ENCODE data around the gene ZNF526.

ZNF526 gene

GRCh38 chr19:42251572-42252358, 31.7 kb downstream of the ZNF526 start:
- Histone ChIP-seq H2AK5ac (ENCODE audit: low read depth, low read length) (no peak overlapping the region), H3K27me3 (ENCODE audit: control insufficient read depth in 3 of 3, insufficient read depth in 3 of 3, low read depth in 1 of 3, low read length in 3 of 3) (no peaks in the 10 kb centered on the region), H4K8ac (ENCODE audit: low read depth, low read length) (no peak overlapping the region), H2BK15ac (ENCODE audit: low read length) (no peak overlapping the region), H3K9ac (ENCODE audit: low read depth, low read length, poor library complexity) (peak overlapping the region; percentile 44), H3K9me3 (replicated peaks in 1 of 2; ENCODE audit: control insufficient read depth in 2 of 2, insufficient read depth in 1 of 2, low read depth in 1 of 2, low read length in 2 of 2) (no peaks in the 10 kb centered on the region), H2BK12ac (ENCODE audit: low read length) (no peak overlapping the region), H3K4me2 (ENCODE audit: insufficient read depth, low read length, poor library complexity, severe bottlenecking) (peak overlapping the region; percentile 48), H3K4ac (ENCODE audit: low read length) (no peak overlapping the region), H3K23ac (ENCODE audit: low read depth, low read length, poor library complexity) (no peak overlapping the region), H3K4me1 (ENCODE audit: control insufficient read depth in 2 of 2, insufficient read depth in 1 of 2, low read depth in 1 of 2, low read length in 2 of 2) (peaks cover 19 to 25% of the 10 kb centered on the region in 2 donors), H2BK120ac (ENCODE audit: low read depth, low read length) (no peak overlapping the region), H3K79me1 (ENCODE audit: low read depth, low read length) (peaks cover 38% of the 10 kb centered on the region), H3K18ac (ENCODE audit: low read length) (peak overlapping the region; percentile 28), H3K36me3 (replicated peaks in 1 of 2; ENCODE audit: control insufficient read depth in 2 of 2, insufficient read depth in 2 of 2, low read length in 2 of 2) (peaks cover 23 to 38% of the 10 kb centered on the region in 2 donors), H3K27ac (replicated peaks; ENCODE audit: low read length) (peak overlapping the region; percentile 15), H3K4me3 (ENCODE audit: low read length in 2 of 2) (peak overlapping the region in 1 of 2 donors; percentile 94), H4K91ac (ENCODE audit: low read depth, low read length, poor library complexity) (no peak overlapping the region), H3K14ac (ENCODE audit: low read length) (no peak overlapping the region), H2BK5ac (ENCODE audit: low read length) (no peak overlapping the region), H2AFZ (ENCODE audit: low read length) (no peak overlapping the region)
- no CpG with 5 or more reads among the region's 4 CpGs for WGBS, 2 donors (ENCODE audit: extremely low coverage in 2 of 2, insufficient read length in 2 of 2, insufficient replicate concordance in 1 of 2)
- DNase-seq (ENCODE audit: low spot score), result no peak

- Histone ChIP-seq H2BK5ac (ENCODE audit: low read length) (peak overlapping the region; percentile 90), H3K18ac (ENCODE audit: low read length) (peak overlapping the region; percentile 95), H3K9me3 (replicated peaks in 1 of 2; ENCODE audit: control insufficient read depth in 2 of 2, insufficient read depth in 1 of 2, low read depth in 1 of 2, low read length in 2 of 2) (no peaks in the 10 kb centered on the region), H3K9ac (ENCODE audit: low read depth, low read length, poor library complexity) (peak overlapping the region; percentile 93), H3K36me3 (replicated peaks in 1 of 2; ENCODE audit: control insufficient read depth in 2 of 2, insufficient read depth in 2 of 2, low read length in 2 of 2) (peaks cover 20 to 33% of the 10 kb centered on the region in 2 donors), H3K4ac (ENCODE audit: low read length) (no peak overlapping the region), H2BK120ac (ENCODE audit: low read depth, low read length) (peak overlapping the region; percentile 91), H3K27ac (replicated peaks; ENCODE audit: low read length) (peak overlapping the region; percentile 68), H2BK12ac (ENCODE audit: low read length) (peak overlapping the region; percentile 41), H3K4me1 (ENCODE audit: control insufficient read depth in 2 of 2, insufficient read depth in 1 of 2, low read depth in 1 of 2, low read length in 2 of 2) (peaks cover 19 to 25% of the 10 kb centered on the region in 2 donors), H4K8ac (ENCODE audit: low read depth, low read length) (no peak overlapping the region), H3K23ac (ENCODE audit: low read depth, low read length, poor library complexity) (peak overlapping the region; percentile 89), H2BK15ac (ENCODE audit: low read length) (peak overlapping the region; percentile 92), H3K4me2 (ENCODE audit: insufficient read depth, low read length, poor library complexity, severe bottlenecking) (peak overlapping the region; percentile 91), H2AK5ac (ENCODE audit: low read depth, low read length) (peak overlapping the region; percentile 88), H2AFZ (ENCODE audit: low read length) (no peak overlapping the region), H3K14ac (ENCODE audit: low read length) (peak overlapping the region; percentile 56), H3K27me3 (ENCODE audit: control insufficient read depth in 3 of 3, insufficient read depth in 3 of 3, low read depth in 1 of 3, low read length in 3 of 3) (no peaks in the 10 kb centered on the region), H3K79me1 (ENCODE audit: low read depth, low read length) (peaks cover 38% of the 10 kb centered on the region), H3K4me3 (ENCODE audit: low read length in 2 of 2) (peak overlapping the region; percentile 94 to 96), H4K91ac (ENCODE audit: low read depth, low read length, poor library complexity) (no peak overlapping the region)
- no CpG with 5 or more reads among the region's 27 CpGs for WGBS, 2 donors (ENCODE audit: extremely low coverage in 2 of 2, insufficient read length in 2 of 2, insufficient replicate concordance in 1 of 2)
- no peak for DNase-seq (ENCODE audit: low spot score)
Observed at GRCh38 chr19:42252365-42253244, 32.5 kb downstream of the ZNF526 start.

- WGBS, 2 donors (ENCODE audit: extremely low coverage in 2 of 2, insufficient read length in 2 of 2, insufficient replicate concordance in 1 of 2), result no CpG with 5 or more reads among the region's 71 CpGs
- H4K91ac ChIP-seq (ENCODE audit: low read depth, low read length, poor library complexity), result no peak overlapping the region
Observed at GRCh38 chr19:42253245-42254088, 33.4 kb downstream of the ZNF526 start.

More at GRCh38 chr19:42253245-42254088, 33.4 kb downstream of the ZNF526 start:
- peak overlapping the region; percentile 96 for H3K27ac ChIP-seq (replicated peaks; ENCODE audit: low read length)
- peak overlapping the region; percentile 91 for H2BK120ac ChIP-seq (ENCODE audit: low read depth, low read length)
- H3K27me3 ChIP-seq (ENCODE audit: control insufficient read depth in 3 of 3, insufficient read depth in 3 of 3, low read depth in 1 of 3, low read length in 3 of 3), result no peaks in the 10 kb centered on the region
- peak overlapping the region; percentile 98 for H3K18ac ChIP-seq (ENCODE audit: low read length)
- H3K79me1 ChIP-seq (ENCODE audit: low read depth, low read length), result peaks cover 35% of the 10 kb centered on the region
- H2BK12ac ChIP-seq (ENCODE audit: low read length), result no peak overlapping the region
- H3K36me3 ChIP-seq (replicated peaks in 1 of 2; ENCODE audit: control insufficient read depth in 2 of 2, insufficient read depth in 2 of 2, low read length in 2 of 2), result peaks cover 18 to 30% of the 10 kb centered on the region in 2 donors
- peak overlapping the region; percentile 92 for H2BK15ac ChIP-seq (ENCODE audit: low read length)
- H3K14ac ChIP-seq (ENCODE audit: low read length), result peak overlapping the region; percentile 56
- no peaks in the 10 kb centered on the region for H3K9me3 ChIP-seq (replicated peaks in 1 of 2; ENCODE audit: control insufficient read depth in 2 of 2, insufficient read depth in 1 of 2, low read depth in 1 of 2, low read length in 2 of 2)
- peak overlapping the region; percentile 99 for H3K9ac ChIP-seq (ENCODE audit: low read depth, low read length, poor library complexity)
- H3K4me3 ChIP-seq (ENCODE audit: low read length in 2 of 2), result peak overlapping the region; percentile 94 to 96
- peak overlapping the region; percentile 100 for H2BK5ac ChIP-seq (ENCODE audit: low read length)
- peak overlapping the region; percentile 88 for H2AK5ac ChIP-seq (ENCODE audit: low read depth, low read length)
- H3K4ac ChIP-seq (ENCODE audit: low read length), result no peak overlapping the region
- H3K4me1 ChIP-seq (ENCODE audit: control insufficient read depth in 2 of 2, insufficient read depth in 1 of 2, low read depth in 1 of 2, low read length in 2 of 2), result peaks cover 19 to 25% of the 10 kb centered on the region in 2 donors
- H3K23ac ChIP-seq (ENCODE audit: low read depth, low read length, poor library complexity), result peak overlapping the region; percentile 99
- peak overlapping the region; percentile 84 for H2AFZ ChIP-seq (ENCODE audit: low read length)
- H4K8ac ChIP-seq (ENCODE audit: low read depth, low read length), result no peak overlapping the region
- H3K4me2 ChIP-seq (ENCODE audit: insufficient read depth, low read length, poor library complexity, severe bottlenecking), result peak overlapping the region; percentile 91
- peak; percentile 73 for DNase-seq (ENCODE audit: low spot score)
